ENCODE measurements around the gene VSX1.

The VSX1 gene

DNA sequence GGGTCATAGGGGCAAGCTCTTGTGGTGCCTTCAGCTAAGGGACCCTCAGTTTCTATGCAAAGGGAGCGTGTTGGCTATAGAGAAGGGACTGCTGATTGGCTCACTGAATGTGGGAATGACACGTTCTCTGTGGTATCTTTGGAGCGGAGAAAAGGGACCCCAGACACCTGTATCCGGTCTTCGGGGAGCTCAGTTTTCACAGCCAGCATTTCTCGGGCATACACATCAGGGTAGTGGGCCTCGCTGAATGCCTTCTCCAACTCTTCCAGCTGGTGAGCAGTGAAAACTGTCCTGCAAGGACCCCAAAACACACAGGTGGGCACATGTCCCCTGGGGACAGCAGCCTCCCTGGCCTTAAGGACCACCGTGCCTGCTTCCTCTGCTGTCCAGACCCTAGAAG lies 3.3 kb downstream of the VSX1 start (continued):
- TF ChIP-seq, protein P1, sequence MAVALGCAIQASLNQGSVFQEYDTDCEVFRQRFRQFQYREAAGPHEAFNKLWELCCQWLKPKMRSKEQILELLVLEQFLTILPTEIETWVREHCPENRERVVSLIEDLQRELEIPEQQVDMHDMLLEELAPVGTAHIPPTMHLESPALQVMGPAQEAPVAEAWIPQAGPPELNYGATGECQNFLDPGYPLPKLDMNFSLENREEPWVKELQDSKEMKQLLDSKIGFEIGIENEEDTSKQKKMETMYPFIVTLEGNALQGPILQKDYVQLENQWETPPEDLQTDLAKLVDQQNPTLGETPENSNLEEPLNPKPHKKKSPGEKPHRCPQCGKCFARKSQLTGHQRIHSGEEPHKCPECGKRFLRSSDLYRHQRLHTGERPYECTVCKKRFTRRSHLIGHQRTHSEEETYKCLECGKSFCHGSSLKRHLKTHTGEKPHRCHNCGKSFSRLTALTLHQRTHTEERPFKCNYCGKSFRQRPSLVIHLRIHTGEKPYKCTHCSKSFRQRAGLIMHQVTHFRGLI (tag by site-specific recombination; IDR thresholded peaks at IDR 0.05): no peak
- no peak for TF ChIP-seq ZNF664 (tag by site-specific recombination; IDR thresholded peaks at IDR 0.05)
- no peak for TF ChIP-seq ZNF530 (tag by site-specific recombination; IDR thresholded peaks at IDR 0.05; ENCODE audit: low read depth)
- no peak for TF ChIP-seq ZSCAN30 (tag by site-specific recombination; IDR thresholded peaks at IDR 0.05)
- TF ChIP-seq SP3 (tag by site-specific recombination; IDR thresholded peaks at IDR 0.05): no peak
- no peak for TF ChIP-seq MYNN (tag by site-specific recombination; IDR thresholded peaks at IDR 0.05; ENCODE audit: borderline replicate concordance)
- no peak for TF ChIP-seq ZNF10 (tag by site-specific recombination; IDR thresholded peaks at IDR 0.05)
- TF ChIP-seq, protein P2, sequence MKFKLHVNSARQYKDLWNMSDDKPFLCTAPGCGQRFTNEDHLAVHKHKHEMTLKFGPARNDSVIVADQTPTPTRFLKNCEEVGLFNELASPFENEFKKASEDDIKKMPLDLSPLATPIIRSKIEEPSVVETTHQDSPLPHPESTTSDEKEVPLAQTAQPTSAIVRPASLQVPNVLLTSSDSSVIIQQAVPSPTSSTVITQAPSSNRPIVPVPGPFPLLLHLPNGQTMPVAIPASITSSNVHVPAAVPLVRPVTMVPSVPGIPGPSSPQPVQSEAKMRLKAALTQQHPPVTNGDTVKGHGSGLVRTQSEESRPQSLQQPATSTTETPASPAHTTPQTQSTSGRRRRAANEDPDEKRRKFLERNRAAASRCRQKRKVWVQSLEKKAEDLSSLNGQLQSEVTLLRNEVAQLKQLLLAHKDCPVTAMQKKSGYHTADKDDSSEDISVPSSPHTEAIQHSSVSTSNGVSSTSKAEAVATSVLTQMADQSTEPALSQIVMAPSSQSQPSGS (tag by site-specific recombination; IDR thresholded peaks at IDR 0.05; ENCODE audit: low read depth): no peak
- no peak for TF ChIP-seq ZNF585B (tag by site-specific recombination; IDR thresholded peaks at IDR 0.05)
- no peak for TF ChIP-seq ZNF571 (tag by site-specific recombination; IDR thresholded peaks at IDR 0.05)
- TF ChIP-seq ZNF626 (tag by site-specific recombination; IDR thresholded peaks at IDR 0.05): no peak
- no peak for TF ChIP-seq ZNF621 (tag by site-specific recombination; IDR thresholded peaks at IDR 0.05)

- CTCF ChIA-PET: interaction anchor here (1.1 to 1.2 kb wide), 3 partner anchors 27 to 155 kb away, joined by 3 read pairs; no protein-coding TSS in a partner anchor
- H3K9me3 ChIP-seq (ENCODE audit: control insufficient read depth, insufficient read depth, low read depth, low read length): no peaks in the 10 kb centered on the region
- POLR2A ChIA-PET: no interaction called here
- peaks cover 5% of the 10 kb centered on the region; the same call in 1 of the 2 replicates for H3K4me1 ChIP-seq (ENCODE audit: control insufficient read depth, insufficient read depth, low read length)
- no peaks in the 10 kb centered on the region for H3K36me3 ChIP-seq (ENCODE audit: control insufficient read depth in 2 of 2, insufficient read depth in 1 of 2, low read length in 2 of 2)
- no peak overlapping the region; the same call in 1 of the 2 replicates for H3K4me3 ChIP-seq (ENCODE audit: low read depth, low read length)
- no peak overlapping the region for H3K27ac ChIP-seq (ENCODE audit: extremely low read depth, low read depth, low read length)
- TF ChIP-seq ZBTB20 (tag by site-specific recombination; IDR thresholded peaks at IDR 0.05): peak; percentile 98
- TF ChIP-seq ZIC2 (tag by site-specific recombination; IDR thresholded peaks at IDR 0.05): peak; percentile 91
- 0 out of 2 replicates have a peak, but pooled peaks have one; percentile 29 for TF ChIP-seq ZNF600 (tag by site-specific recombination; IDR thresholded peaks at IDR 0.05)
- peak; percentile 81 for TF ChIP-seq ZBTB17 (tag by site-specific recombination; IDR thresholded peaks at IDR 0.05)
- TF ChIP-seq EGR2 (tag by site-specific recombination; IDR thresholded peaks at IDR 0.05; ENCODE audit: low read depth): peak; percentile 24; the same call in 1 of the 2 replicates
- TF ChIP-seq ZNF335 (tag by site-specific recombination; conservative IDR thresholded peaks at IDR 0.05): peak; percentile 74
- peak; percentile 59 for TF ChIP-seq YY1 (tag by site-specific recombination; IDR thresholded peaks at IDR 0.05)
- peak; percentile 49; the same call in 1 of the 2 replicates for TF ChIP-seq ZBTB8A (tag by site-specific recombination; IDR thresholded peaks at IDR 0.05)
- TF ChIP-seq ZNF394 (tag by site-specific recombination; IDR thresholded peaks at IDR 0.05; ENCODE audit: borderline replicate concordance): peak; percentile 28; the same call in 1 of the 2 replicates
- TF ChIP-seq, protein P3, sequence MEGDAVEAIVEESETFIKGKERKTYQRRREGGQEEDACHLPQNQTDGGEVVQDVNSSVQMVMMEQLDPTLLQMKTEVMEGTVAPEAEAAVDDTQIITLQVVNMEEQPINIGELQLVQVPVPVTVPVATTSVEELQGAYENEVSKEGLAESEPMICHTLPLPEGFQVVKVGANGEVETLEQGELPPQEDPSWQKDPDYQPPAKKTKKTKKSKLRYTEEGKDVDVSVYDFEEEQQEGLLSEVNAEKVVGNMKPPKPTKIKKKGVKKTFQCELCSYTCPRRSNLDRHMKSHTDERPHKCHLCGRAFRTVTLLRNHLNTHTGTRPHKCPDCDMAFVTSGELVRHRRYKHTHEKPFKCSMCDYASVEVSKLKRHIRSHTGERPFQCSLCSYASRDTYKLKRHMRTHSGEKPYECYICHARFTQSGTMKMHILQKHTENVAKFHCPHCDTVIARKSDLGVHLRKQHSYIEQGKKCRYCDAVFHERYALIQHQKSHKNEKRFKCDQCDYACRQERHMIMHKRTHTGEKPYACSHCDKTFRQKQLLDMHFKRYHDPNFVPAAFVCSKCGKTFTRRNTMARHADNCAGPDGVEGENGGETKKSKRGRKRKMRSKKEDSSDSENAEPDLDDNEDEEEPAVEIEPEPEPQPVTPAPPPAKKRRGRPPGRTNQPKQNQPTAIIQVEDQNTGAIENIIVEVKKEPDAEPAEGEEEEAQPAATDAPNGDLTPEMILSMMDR (tag by site-specific recombination; IDR thresholded peaks at IDR 0.05): peak; percentile 76; the same call in 1 of the 2 replicates
- TF ChIP-seq GLIS2 (tag by site-specific recombination; IDR thresholded peaks at IDR 0.05): peak; percentile 83
- TF ChIP-seq ZNF433 (tag by site-specific recombination; IDR thresholded peaks at IDR 0.05; ENCODE audit: low read depth): no peak
- peak; percentile 68; the same call in 1 of the 2 replicates for TF ChIP-seq ZNF76 (tag by site-specific recombination; IDR thresholded peaks at IDR 0.05; ENCODE audit: borderline replicate concordance, low read depth)
- TF ChIP-seq OSR2 (tag by site-specific recombination; IDR thresholded peaks at IDR 0.05): 0 out of 2 replicates have a peak, but pooled peaks have one; percentile 17
- TF ChIP-seq, protein P4, sequence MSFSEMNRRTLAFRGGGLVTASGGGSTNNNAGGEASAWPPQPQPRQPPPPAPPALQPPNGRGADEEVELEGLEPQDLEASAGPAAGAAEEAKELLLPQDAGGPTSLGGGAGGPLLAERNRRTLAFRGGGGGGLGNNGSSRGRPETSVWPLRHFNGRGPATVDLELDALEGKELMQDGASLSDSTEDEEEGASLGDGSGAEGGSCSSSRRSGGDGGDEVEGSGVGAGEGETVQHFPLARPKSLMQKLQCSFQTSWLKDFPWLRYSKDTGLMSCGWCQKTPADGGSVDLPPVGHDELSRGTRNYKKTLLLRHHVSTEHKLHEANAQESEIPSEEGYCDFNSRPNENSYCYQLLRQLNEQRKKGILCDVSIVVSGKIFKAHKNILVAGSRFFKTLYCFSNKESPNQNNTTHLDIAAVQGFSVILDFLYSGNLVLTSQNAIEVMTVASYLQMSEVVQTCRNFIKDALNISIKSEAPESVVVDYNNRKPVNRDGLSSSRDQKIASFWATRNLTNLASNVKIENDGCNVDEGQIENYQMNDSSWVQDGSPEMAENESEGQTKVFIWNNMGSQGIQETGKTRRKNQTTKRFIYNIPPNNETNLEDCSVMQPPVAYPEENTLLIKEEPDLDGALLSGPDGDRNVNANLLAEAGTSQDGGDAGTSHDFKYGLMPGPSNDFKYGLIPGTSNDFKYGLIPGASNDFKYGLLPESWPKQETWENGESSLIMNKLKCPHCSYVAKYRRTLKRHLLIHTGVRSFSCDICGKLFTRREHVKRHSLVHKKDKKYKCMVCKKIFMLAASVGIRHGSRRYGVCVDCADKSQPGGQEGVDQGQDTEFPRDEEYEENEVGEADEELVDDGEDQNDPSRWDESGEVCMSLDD (tag by site-specific recombination; IDR thresholded peaks at IDR 0.05): no peak
- 0 out of 2 replicates have a peak, but pooled peaks have one; percentile 65 for TF ChIP-seq YY2 (tag by site-specific recombination; IDR thresholded peaks at IDR 0.05)
- no peak for TF ChIP-seq ZNF211 (tag by site-specific recombination; IDR thresholded peaks at IDR 0.05; ENCODE audit: low read depth)
- peak; percentile 24; the same call in 1 of the 2 replicates for TF ChIP-seq ZXDB (tag by site-specific recombination; IDR thresholded peaks at IDR 0.05)
- peak; percentile 89 for TF ChIP-seq GLIS1 (tag by site-specific recombination; IDR thresholded peaks at IDR 0.05)
- TF ChIP-seq SP7 (tag by site-specific recombination; IDR thresholded peaks at IDR 0.05): no peak; the same call in 1 of the 2 replicates
Observed at GRCh38 chr20:25077610-25078169, 4.3 kb downstream of the VSX1 start.

Measured in HEK293 (cell line).